Right lobe of liver (tissue), 6 donors: ENCODE results near the gene ABCB4. TPM values are rescaled to one million over a fixed set of nuclear protein-coding genes. Genes with fewer than 3 reads are reported as not detected.

ENCODE experiments used
- ATAC-seq, 4 donors: fragments of 200-7000 bp; cut with Tn5 transposase; one replicate each; pipeline ENCODE4 v1.9.1; 2020; ENCODE audit warnings: mild to moderate bottlenecking in 4 of 4, moderate library complexity in 4 of 4
- DNase-seq, 3 donors: peaks; one replicate each; pipeline ENCODE4 v3.0.0-alpha.2; 2020
- H3K27ac ChIP-seq, 3 donors: fragments of 200-600 bp; one replicate each; pipeline ENCODE4 v1.8.0; 2022
- H3K27me3 ChIP-seq, 2 donors: fragments of 200-600 bp; one replicate each; pipeline ENCODE4 v1.8.0; 2022
- H3K36me3 ChIP-seq, 4 donors: fragments of 200-600 bp; sonication (generic) in 1 of 4; one replicate each; pipeline versions ENCODE4 v1.5.1 to v1.8.0; 2017 to 2022; ENCODE audit warnings: control low read depth in 1 of 4
- H3K4me1 ChIP-seq, 4 donors: fragments of 200-600 bp; sonication (generic) in 1 of 4; one replicate each; pipeline versions ENCODE4 v1.5.1 to v1.8.0; 2017 to 2022; ENCODE audit warnings: control low read depth in 1 of 4
- H3K4me3 ChIP-seq, 3 donors: fragments of 200-600 bp; one replicate each; pipeline ENCODE4 v1.8.0; 2022
- H3K9me3 ChIP-seq, 4 donors: fragments of 200-600 bp; sonication (generic) in 1 of 4; one replicate each; pipeline versions ENCODE4 v1.5.1 to v1.8.0; 2017 to 2022; ENCODE audit warnings: control low read depth in 1 of 4
- CTCF ChIP-seq, 4 donors: fragments of 200-600 bp in 3 of 4; fragments of 450-650 bp in 1 of 4; IDR thresholded peaks; one replicate each; pipeline versions ENCODE4 v1.5.1 to v1.8.0; 2016 to 2022; ENCODE audit warnings: antibody characterized with exemption in 4 of 4, mild to moderate bottlenecking in 2 of 4
- POLR2A ChIP-seq: fragments of 450-650 bp; IDR thresholded peaks from one replicate; pipeline ENCODE4 v1.6.1; 2017; ENCODE audit warnings: antibody characterized with exemption, mild to moderate bottlenecking
- WGBS: methylation state at CpG from one replicate; pipeline ENCODE4 v1.1.6; 2018; ENCODE audit warnings: low coverage, low lambda C conversion rate; ENCODE audit not compliant: insufficient coverage; ENCODE audit errors: missing lambda C conversion rate; 5-methylcytosine and 5-hydroxymethylcytosine counted together
- intact Hi-C, 2 donors: fragments of 100-400 bp; cut with DNase I; formaldehyde crosslinking; loops; one replicate each; pipeline versions ENCODE4 v1.11.2 to v1.14.1; 2022
- total RNA-seq, 6 experiments: library from RNA; depleted of rRNA in 2 of 6; stranded (reverse); fragments of >200 nt in 2 of 6; fragmentation: NEBNext Ultra II Directional in 3 of 6; extraction: Animal tissue kit (Norgen Biotek cat#: 25700) in 3 of 6; gene quantifications; one replicate each; pipeline versions ENCODE4 v1.1.0 to v1.2.4, GENCODE V29; 2016 to 2023
- donor health status: DM: no; HTN: yes; CAD: no.
- donor health status: DM: no; HTN: no; CAD: no.
- donor health status: DM: no; HTN: no; CAD: no.
- donor health status: DM: no; HTN: yes; CAD: no.
- donor health status: DM: no; HTN: yes; CAD: no.

Gene ABCB4
- total RNA-seq, 6 experiments from 2014 or later, result 57.2 to 189 (median 115) TPM

- Histone ChIP-seq H3K27me3 (no peaks in the 10 kb centered on the region), H3K4me1 (no peaks in the 10 kb centered on the region), H3K4me3 (no peak overlapping the region), H3K9me3 (no peaks in the 10 kb centered on the region), H3K36me3 (peaks cover 0 to 60% (median 27%) of the 10 kb centered on the region in 4 donors), H3K27ac (no peak overlapping the region)
- ATAC-seq (no peak), DNase-seq (no peak)
- intact Hi-C loops, result no loop called here
- TF ChIP-seq CTCF (IDR thresholded peaks at IDR 0.05) (no peak), POLR2A (no peak)
These were observed 70.8 kb downstream of the ABCB4 start for GRCh38 chr7:87404674-87405073.

GRCh38 chr7:87398446-87398845 is 77.0 kb downstream of the ABCB4 start:
- peaks cover 0 to 43% (median 22%) of the 10 kb centered on the region in 4 donors for H3K36me3 ChIP-seq
- no peaks in the 10 kb centered on the region for H3K9me3 ChIP-seq
- intact Hi-C loops, result no loop called here
- 84% methylated on average over 2 of the region's 2 CpGs for WGBS
- no peaks in the 10 kb centered on the region for H3K27me3 ChIP-seq
- DNase-seq (no peak), ATAC-seq (no peak)
- no peak overlapping the region for H3K27ac ChIP-seq
- H3K4me1 ChIP-seq, result no peaks in the 10 kb centered on the region
- TF ChIP-seq CTCF (IDR thresholded peaks at IDR 0.05), result no peak
- TF ChIP-seq POLR2A, result no peak
- H3K4me3 ChIP-seq, result no peak overlapping the region

GRCh38 chr7:87395442-87396020 is 79.9 kb downstream of the ABCB4 start:
- H3K36me3 ChIP-seq, result peaks cover 0 to 17% (median 8%) of the 10 kb centered on the region in 4 donors
- no peak for ATAC-seq
- no peak overlapping the region for H3K27ac ChIP-seq
- TF ChIP-seq POLR2A (no peak), CTCF (IDR thresholded peaks at IDR 0.05) (no peak)
- no peaks in the 10 kb centered on the region for H3K9me3 ChIP-seq
- DNase-seq, result no peak
- WGBS, result 100% methylated on average over 1 of the region's 1 CpG
- intact Hi-C loops, result no loop called here
- H3K4me1 ChIP-seq, result no peaks in the 10 kb centered on the region
- no peaks in the 10 kb centered on the region for H3K27me3 ChIP-seq
- H3K4me3 ChIP-seq, result no peak overlapping the region

- WGBS, result 85% methylated on average over 5 of the region's 8 CpGs
- H3K27ac ChIP-seq, result no peak overlapping the region
- H3K4me3 ChIP-seq, result no peak overlapping the region
- intact Hi-C loops, result no loop called here
- H3K27me3 ChIP-seq, result no peaks in the 10 kb centered on the region
- TF ChIP-seq CTCF (IDR thresholded peaks at IDR 0.05), result no peak
- TF ChIP-seq POLR2A, result no peak
- H3K9me3 ChIP-seq, result no peaks in the 10 kb centered on the region
- H3K4me1 ChIP-seq, result no peaks in the 10 kb centered on the region
- peaks cover 0 to 8% (median 0%) of the 10 kb centered on the region in 4 donors for H3K36me3 ChIP-seq
- peak in 1 of 4 donors; percentile 10 for ATAC-seq
- no peak for DNase-seq
These were observed 84.3 kb downstream of the ABCB4 start for GRCh38 chr7:87391020-87391701.
